ENCODE results near the gene STOX2.

STOX2 gene

DNA sequence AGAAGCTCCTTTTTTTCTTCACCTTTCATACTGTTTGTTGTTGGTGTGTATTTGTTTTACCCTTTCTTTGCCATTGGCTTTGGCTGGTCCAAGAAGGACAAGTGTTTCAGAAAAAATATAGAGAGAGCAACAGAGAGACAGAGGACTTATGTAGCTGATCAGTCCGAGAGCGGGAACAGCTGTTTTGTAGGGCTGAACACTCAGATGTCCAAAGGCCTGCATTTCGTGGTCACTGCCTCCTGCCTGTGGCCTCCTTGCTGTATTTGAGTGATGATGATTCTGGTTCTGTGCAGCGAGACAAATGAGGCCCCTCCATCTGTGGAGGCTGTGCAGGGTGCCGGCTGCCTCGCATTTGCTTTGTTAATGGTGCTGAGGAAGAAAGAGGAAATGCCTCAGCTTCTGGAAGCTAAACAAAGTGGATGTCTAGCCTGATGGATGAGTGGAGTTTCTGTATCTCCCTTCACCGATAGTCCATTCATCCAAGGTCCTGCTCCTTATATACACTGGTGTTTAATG, 19.8 kb upstream of the STOX2 start:
- Histone ChIP-seq H3K9me3 (ENCODE audit: insufficient read depth, low read length) (no peaks in the 10 kb centered on the region), H3K9ac (ENCODE audit: low read length) (no peak overlapping the region), H4K20me1 (ENCODE audit: insufficient read depth, low read length) (no peaks in the 10 kb centered on the region), H3K4me2 (ENCODE audit: low read length) (no peak overlapping the region), H2AFZ (ENCODE audit: low read depth, low read length) (no peak overlapping the region), H3K27me3 (ENCODE audit: low read depth, low read length) (no peaks in the 10 kb centered on the region), H3K4me3 (ENCODE audit: low read length) (no peak overlapping the region), H3K4me1 (ENCODE audit: low read length) (no peaks in the 10 kb centered on the region), H3K36me3 (replicated peaks; ENCODE audit: low read depth, low read length) (no peaks in the 10 kb centered on the region), H3K27ac (ENCODE audit: low read length) (no peak overlapping the region), H3K79me2 (ENCODE audit: low read length) (no peaks in the 10 kb centered on the region)
- TF ChIP-seq, protein P1, sequence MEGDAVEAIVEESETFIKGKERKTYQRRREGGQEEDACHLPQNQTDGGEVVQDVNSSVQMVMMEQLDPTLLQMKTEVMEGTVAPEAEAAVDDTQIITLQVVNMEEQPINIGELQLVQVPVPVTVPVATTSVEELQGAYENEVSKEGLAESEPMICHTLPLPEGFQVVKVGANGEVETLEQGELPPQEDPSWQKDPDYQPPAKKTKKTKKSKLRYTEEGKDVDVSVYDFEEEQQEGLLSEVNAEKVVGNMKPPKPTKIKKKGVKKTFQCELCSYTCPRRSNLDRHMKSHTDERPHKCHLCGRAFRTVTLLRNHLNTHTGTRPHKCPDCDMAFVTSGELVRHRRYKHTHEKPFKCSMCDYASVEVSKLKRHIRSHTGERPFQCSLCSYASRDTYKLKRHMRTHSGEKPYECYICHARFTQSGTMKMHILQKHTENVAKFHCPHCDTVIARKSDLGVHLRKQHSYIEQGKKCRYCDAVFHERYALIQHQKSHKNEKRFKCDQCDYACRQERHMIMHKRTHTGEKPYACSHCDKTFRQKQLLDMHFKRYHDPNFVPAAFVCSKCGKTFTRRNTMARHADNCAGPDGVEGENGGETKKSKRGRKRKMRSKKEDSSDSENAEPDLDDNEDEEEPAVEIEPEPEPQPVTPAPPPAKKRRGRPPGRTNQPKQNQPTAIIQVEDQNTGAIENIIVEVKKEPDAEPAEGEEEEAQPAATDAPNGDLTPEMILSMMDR (IDR thresholded peaks at IDR 0.05; ENCODE audit: low read depth, low read length), result no peak
- TF ChIP-seq EZH2phosphoT487 (IDR thresholded peaks at IDR 0.05; ENCODE audit: low read depth), result no peak

DNA sequence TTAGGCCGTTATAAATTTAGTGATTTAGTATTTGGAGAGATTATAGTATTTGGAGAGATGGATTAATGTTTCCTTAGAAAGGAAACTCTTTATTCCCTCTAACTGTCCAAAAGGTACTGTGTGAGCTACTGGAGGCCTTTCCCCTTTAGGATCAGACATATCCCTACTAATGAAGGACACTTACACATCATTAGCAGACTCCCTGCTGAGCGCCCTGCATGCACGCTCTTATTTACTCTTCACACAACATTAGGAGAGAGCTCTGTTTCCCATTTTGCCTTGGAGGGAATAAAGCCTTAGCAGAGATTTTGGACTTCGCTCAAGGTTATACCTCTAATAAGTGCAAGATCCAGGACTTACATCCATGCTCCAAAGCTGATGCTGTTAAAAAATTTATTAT, 17.8 kb upstream of the STOX2 start:
- Histone ChIP-seq H3K4me2 (ENCODE audit: low read length) (no peak overlapping the region), H3K4me1 (ENCODE audit: low read length) (no peaks in the 10 kb centered on the region), H3K27me3 (ENCODE audit: low read depth, low read length) (no peaks in the 10 kb centered on the region), H3K27ac (ENCODE audit: low read length) (no peak overlapping the region), H3K9me3 (ENCODE audit: insufficient read depth, low read length) (no peaks in the 10 kb centered on the region), H3K4me3 (ENCODE audit: low read length) (no peak overlapping the region), H3K36me3 (replicated peaks; ENCODE audit: low read depth, low read length) (no peaks in the 10 kb centered on the region), H2AFZ (ENCODE audit: low read depth, low read length) (no peak overlapping the region), H4K20me1 (ENCODE audit: insufficient read depth, low read length) (no peaks in the 10 kb centered on the region), H3K79me2 (ENCODE audit: low read length) (no peaks in the 10 kb centered on the region), H3K9ac (ENCODE audit: low read length) (no peak overlapping the region)
- no peak for TF ChIP-seq EZH2phosphoT487 (IDR thresholded peaks at IDR 0.05; ENCODE audit: low read depth)
- TF ChIP-seq, protein P1 (IDR thresholded peaks at IDR 0.05; ENCODE audit: low read depth, low read length), result no peak

DNA sequence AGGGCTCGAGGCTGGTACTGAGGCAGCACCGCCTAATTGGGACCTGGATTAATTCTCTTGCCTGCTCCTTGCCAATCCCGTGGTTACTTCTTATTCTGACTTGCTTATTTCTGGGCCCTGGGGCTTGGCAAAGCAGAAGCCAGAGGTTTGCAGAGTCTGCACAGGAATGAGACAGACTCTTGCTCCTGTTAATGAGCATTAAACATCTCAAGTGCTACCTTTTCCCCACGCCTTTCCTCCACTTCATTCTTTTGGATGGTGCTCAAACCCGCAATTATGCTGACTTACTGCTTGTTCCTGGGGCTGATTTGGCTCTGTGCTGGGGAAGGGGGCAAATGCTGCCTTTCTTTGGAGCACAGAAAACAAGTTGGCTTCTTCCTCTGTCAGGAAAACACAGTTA, 16.5 kb upstream of the STOX2 start:
- Histone ChIP-seq H4K20me1 (ENCODE audit: insufficient read depth, low read length) (no peaks in the 10 kb centered on the region), H3K36me3 (replicated peaks; ENCODE audit: low read depth, low read length) (no peaks in the 10 kb centered on the region), H2AFZ (ENCODE audit: low read depth, low read length) (no peak overlapping the region), H3K9ac (ENCODE audit: low read length) (no peak overlapping the region), H3K27me3 (ENCODE audit: low read depth, low read length) (no peaks in the 10 kb centered on the region), H3K27ac (ENCODE audit: low read length) (no peak overlapping the region), H3K4me2 (ENCODE audit: low read length) (no peak overlapping the region), H3K9me3 (ENCODE audit: insufficient read depth, low read length) (no peaks in the 10 kb centered on the region), H3K4me1 (ENCODE audit: low read length) (no peaks in the 10 kb centered on the region), H3K4me3 (ENCODE audit: low read length) (no peak overlapping the region), H3K79me2 (ENCODE audit: low read length) (no peaks in the 10 kb centered on the region)
- TF ChIP-seq EZH2phosphoT487 (IDR thresholded peaks at IDR 0.05; ENCODE audit: low read depth), result no peak
- TF ChIP-seq, protein P1 (IDR thresholded peaks at IDR 0.05; ENCODE audit: low read depth, low read length), result no peak

DNA sequence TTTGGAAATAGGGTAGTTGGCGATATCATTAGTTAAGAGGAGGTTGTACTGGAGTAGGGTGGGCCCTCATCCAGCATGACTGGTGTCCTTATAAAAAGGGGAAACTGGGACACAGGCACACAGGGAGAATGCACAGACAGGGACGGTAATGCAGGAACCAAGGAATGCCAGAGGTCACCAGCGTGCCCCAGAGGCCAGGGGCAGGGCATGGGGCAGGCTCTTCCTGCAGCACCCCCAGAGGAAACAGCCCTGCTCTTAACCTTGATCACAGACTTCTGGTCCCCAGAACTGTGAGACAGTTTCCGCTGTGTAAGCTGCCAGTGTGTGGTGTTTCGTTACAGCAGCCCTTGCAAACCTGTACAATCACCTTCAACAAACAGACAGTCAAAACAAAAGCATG, 15.9 kb upstream of the STOX2 start:
- Histone ChIP-seq H3K4me2 (ENCODE audit: low read length) (no peak overlapping the region), H3K27me3 (ENCODE audit: low read depth, low read length) (no peaks in the 10 kb centered on the region), H3K27ac (ENCODE audit: low read length) (no peak overlapping the region), H3K9me3 (ENCODE audit: insufficient read depth, low read length) (no peaks in the 10 kb centered on the region), H3K9ac (ENCODE audit: low read length) (no peak overlapping the region), H3K4me3 (ENCODE audit: low read length) (no peak overlapping the region), H3K79me2 (ENCODE audit: low read length) (no peaks in the 10 kb centered on the region), H3K36me3 (replicated peaks; ENCODE audit: low read depth, low read length) (no peaks in the 10 kb centered on the region), H4K20me1 (ENCODE audit: insufficient read depth, low read length) (no peaks in the 10 kb centered on the region), H3K4me1 (ENCODE audit: low read length) (no peaks in the 10 kb centered on the region), H2AFZ (ENCODE audit: low read depth, low read length) (no peak overlapping the region)
- no peak for TF ChIP-seq EZH2phosphoT487 (IDR thresholded peaks at IDR 0.05; ENCODE audit: low read depth)
- TF ChIP-seq, protein P1 (IDR thresholded peaks at IDR 0.05; ENCODE audit: low read depth, low read length), result no peak

Data from OCI-LY3 (cell line).